Spleen (tissue), 11 donors: ENCODE results near the gene MSANTD4. TPM values are rescaled to one million over a fixed set of nuclear protein-coding genes. Genes with fewer than 3 reads are reported as not detected.

Source experiments
- DNase-seq: peaks from one replicate; pipeline ENCODE4 v3.0.0-alpha.2; 2020
- H3K27ac ChIP-seq, 8 donors: fragments of 200-600 bp; sonication (generic) in 7 of 8; 1 replicate in 4 of 8; 2 replicates in 4 of 8; pipeline versions ENCODE4 v1.5.0 to v1.8.0; 2016 to 2021; ENCODE audit warnings: inconsistent platforms in 4 of 8, mild to moderate bottlenecking in 4 of 8, moderate library complexity in 1 of 8
- H3K27me3 ChIP-seq, 7 donors: fragments of 200-600 bp; sonication (generic) in 6 of 7; replicated peaks in 1 of 7; 1 replicate in 4 of 7; 2 replicates in 3 of 7; pipeline versions ENCODE4 v1.5.0 to v1.8.0; 2016 to 2021; ENCODE audit warnings: inconsistent platforms in 3 of 7, mild to moderate bottlenecking in 1 of 7
- H3K36me3 ChIP-seq, 6 donors: fragments of 200-600 bp; sonication (generic) in 5 of 6; 1 replicate in 4 of 6; 2 replicates in 2 of 6; pipeline versions ENCODE4 v1.5.0 to v1.8.0; 2016 to 2021; ENCODE audit warnings: inconsistent platforms in 2 of 6
- H3K4me1 ChIP-seq, 6 donors: fragments of 200-600 bp; sonication (generic) in 5 of 6; 1 replicate in 3 of 6; 2 replicates in 3 of 6; pipeline versions ENCODE4 v1.5.0 to v1.8.0; 2016 to 2021; ENCODE audit warnings: inconsistent platforms in 3 of 6
- H3K4me3 ChIP-seq, 8 donors: fragments of 200-600 bp; sonication (generic) in 7 of 8; 1 replicate in 4 of 8; 2 replicates in 4 of 8; pipeline versions ENCODE4 v1.5.0 to v1.8.0; 2016 to 2021; ENCODE audit warnings: inconsistent platforms in 4 of 8, mild to moderate bottlenecking in 4 of 8, moderate library complexity in 2 of 8
- H3K9me3 ChIP-seq, 8 donors: fragments of 200-600 bp; sonication (generic) in 7 of 8; 1 replicate in 4 of 8; 2 replicates in 4 of 8; pipeline versions ENCODE4 v1.5.0 to v1.8.0; 2016 to 2021; ENCODE audit warnings: inconsistent platforms in 4 of 8
- POLR2A ChIP-seq, 3 donors: fragments of 450-650 bp; IDR thresholded peaks; one replicate each; pipeline ENCODE4 v1.5.1; 2017; ENCODE audit warnings: antibody characterized with exemption in 3 of 3, mild to moderate bottlenecking in 1 of 3
- POLR2AphosphoS5 ChIP-seq, 3 donors: sonication (generic); formaldehyde crosslinking; IDR thresholded peaks; one replicate each; pipeline ENCODE4 v1.5.1; 2017; ENCODE audit warnings: antibody characterized with exemption in 3 of 3
- WGBS, 5 donors: extraction: QIAGEN DNeasy Blood & Tissue Kit in 3 of 5; methylation state at CpG; one replicate each; pipeline versions ENCODE4 v1.1.5 to v1.1.7; 2013 to 2018; 5-methylcytosine and 5-hydroxymethylcytosine counted together
- intact Hi-C: fragments of 100-400 bp; cut with DNase I; formaldehyde crosslinking; loops from one replicate; pipeline ENCODE4 v1.15.0; 2023; ENCODE audit warnings: low total_unique reads
- polyA plus RNA-seq, 3 donors: library from polyadenylated mRNA; stranded (reverse); fragments of 200-250 nt; gene quantifications; one replicate each; pipeline ENCODE4 v1.2.1, GENCODE V29; 2013
- total RNA-seq, 7 donors: library from RNA; depleted of rRNA in 3 of 7; stranded (reverse); fragments of >200 nt in 3 of 7; fragmentation: NEBNext Ultra II Directional in 4 of 7; extraction: Animal tissue kit (Norgen Biotek cat#: 25700) in 4 of 7; gene quantifications; one replicate each; pipeline versions ENCODE4 v1.1.0 to v1.2.1, GENCODE V29; 2016 to 2021
- TF ChIP-seq, protein P1 (sequence below), 11 experiments: fragments of 200-600 bp in 7 of 11; fragments of 450-650 bp in 4 of 11; sonication (generic) in 4 of 11; IDR thresholded peaks in 8 of 11; conservative IDR thresholded peaks in 3 of 11; 1 replicate in 7 of 11; 2 replicates in 4 of 11; pipeline versions ENCODE4 v1.4.0 to v1.8.0; 2016 to 2021; ENCODE audit warnings: antibody characterized with exemption in 11 of 11, inconsistent platforms in 4 of 11, mild to moderate bottlenecking in 1 of 11
- donor health status: healthy with polysubstance abuse.
- donor health status: DM: no; HTN: no; CAD: no; lungs with moderate emphysema.
- donor health status: DM: no; HTN: no; CAD: no.
- donor health status: Bipolar disorder and iron deficiency.
- donor health status: healthy.
- donor health status: DM: no; HTN: no; CAD: no.
- donor health status: DM: yes; HTN: yes; CAD: no.

The MSANTD4 gene
- total and polyA plus RNA-seq, 10 donors, result 5.5 to 29.5 (median 15.9) TPM

DNA sequence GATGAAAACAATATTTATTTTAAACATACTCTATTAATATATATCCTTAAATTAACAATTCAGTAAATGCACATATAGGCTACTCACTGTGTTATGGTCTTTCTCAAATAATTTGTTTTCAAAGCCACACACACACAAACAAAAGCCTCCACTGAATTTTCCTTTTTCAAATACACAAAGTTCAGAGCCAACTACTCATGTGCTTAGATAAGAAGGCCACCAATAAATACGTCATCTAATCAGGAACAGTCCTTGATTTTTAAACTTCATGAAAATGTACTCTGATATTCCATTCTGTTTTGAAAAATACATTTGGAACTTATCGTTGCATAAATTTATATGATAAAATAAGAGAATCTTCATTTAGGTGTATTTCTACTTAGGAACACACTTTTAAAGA is 29.1 kb upstream of the MSANTD4 start:
- Histone ChIP-seq H3K27ac (no peak overlapping the region), H3K4me3 (no peak overlapping the region), H3K4me1 (no peaks in the 10 kb centered on the region), H3K27me3 (no peaks in the 10 kb centered on the region), H3K36me3 (peaks cover 0 to 6% (median 0%) of the 10 kb centered on the region in 6 donors), H3K9me3 (no peaks in the 10 kb centered on the region)
- TF ChIP-seq POLR2A (IDR thresholded peaks at IDR 0.05), result no peak
- no peak for TF ChIP-seq POLR2AphosphoS5 (IDR thresholded peaks at IDR 0.05)
- TF ChIP-seq, protein P1, sequence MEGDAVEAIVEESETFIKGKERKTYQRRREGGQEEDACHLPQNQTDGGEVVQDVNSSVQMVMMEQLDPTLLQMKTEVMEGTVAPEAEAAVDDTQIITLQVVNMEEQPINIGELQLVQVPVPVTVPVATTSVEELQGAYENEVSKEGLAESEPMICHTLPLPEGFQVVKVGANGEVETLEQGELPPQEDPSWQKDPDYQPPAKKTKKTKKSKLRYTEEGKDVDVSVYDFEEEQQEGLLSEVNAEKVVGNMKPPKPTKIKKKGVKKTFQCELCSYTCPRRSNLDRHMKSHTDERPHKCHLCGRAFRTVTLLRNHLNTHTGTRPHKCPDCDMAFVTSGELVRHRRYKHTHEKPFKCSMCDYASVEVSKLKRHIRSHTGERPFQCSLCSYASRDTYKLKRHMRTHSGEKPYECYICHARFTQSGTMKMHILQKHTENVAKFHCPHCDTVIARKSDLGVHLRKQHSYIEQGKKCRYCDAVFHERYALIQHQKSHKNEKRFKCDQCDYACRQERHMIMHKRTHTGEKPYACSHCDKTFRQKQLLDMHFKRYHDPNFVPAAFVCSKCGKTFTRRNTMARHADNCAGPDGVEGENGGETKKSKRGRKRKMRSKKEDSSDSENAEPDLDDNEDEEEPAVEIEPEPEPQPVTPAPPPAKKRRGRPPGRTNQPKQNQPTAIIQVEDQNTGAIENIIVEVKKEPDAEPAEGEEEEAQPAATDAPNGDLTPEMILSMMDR (IDR thresholded peaks at IDR 0.05 in 8 of 11, conservative IDR thresholded peaks at IDR 0.05 in 3 of 11), result no peak
- intact Hi-C loops, result no loop called here
- WGBS, 5 donors, result 87 to 94% (median 90%) methylated on average over 2 of the region's 2 CpGs
- DNase-seq, result no peak

DNA sequence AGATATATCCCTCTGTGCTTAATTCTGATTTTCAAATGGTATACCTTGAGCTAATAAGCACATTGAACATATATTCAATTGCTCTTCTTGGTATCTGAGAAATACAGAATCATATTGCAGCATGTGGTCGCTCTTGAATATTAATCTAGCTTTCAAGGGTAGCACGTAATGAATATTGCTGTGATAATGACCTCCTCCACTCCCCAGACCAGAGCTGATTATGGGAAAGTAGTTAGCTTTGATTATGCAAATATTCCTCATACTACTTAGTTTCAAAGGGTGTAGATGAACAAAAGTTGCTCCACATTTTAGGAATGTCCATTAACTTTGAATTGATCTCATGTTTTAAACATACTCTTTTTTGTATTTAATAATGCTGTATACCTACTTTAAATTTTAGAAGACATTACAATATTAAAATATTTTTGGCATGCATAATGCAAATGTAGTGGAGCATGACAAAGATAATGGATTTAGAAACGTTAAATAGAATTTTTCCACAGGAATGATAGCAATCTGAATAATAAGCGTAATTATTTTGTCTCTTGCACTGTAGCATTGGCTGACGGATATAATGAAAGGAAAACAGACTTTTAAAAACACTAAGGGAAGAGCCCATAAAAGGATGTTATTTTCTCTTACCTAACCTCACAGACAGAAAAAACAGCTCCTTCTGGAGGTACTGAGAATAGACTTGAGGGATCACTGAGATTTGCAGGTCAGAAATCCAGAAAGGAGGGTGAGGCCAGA is 27.9 kb upstream of the MSANTD4 start:
- no peak overlapping the region for H3K4me3 ChIP-seq
- H3K36me3 ChIP-seq, result peaks cover 0 to 6% (median 0%) of the 10 kb centered on the region in 6 donors
- no peaks in the 10 kb centered on the region for H3K4me1 ChIP-seq
- 84 to 88% (median 85%) methylated on average over 5 of the region's 5 CpGs for WGBS, 5 donors
- intact Hi-C loops, result no loop called here
- H3K9me3 ChIP-seq, result no peaks in the 10 kb centered on the region
- no peak for DNase-seq
- no peak overlapping the region for H3K27ac ChIP-seq
- H3K27me3 ChIP-seq, result no peaks in the 10 kb centered on the region
- TF ChIP-seq POLR2A (IDR thresholded peaks at IDR 0.05), result no peak
- TF ChIP-seq, protein P1 (IDR thresholded peaks at IDR 0.05 in 8 of 11, conservative IDR thresholded peaks at IDR 0.05 in 3 of 11), result no peak
- no peak for TF ChIP-seq POLR2AphosphoS5 (IDR thresholded peaks at IDR 0.05)

DNA sequence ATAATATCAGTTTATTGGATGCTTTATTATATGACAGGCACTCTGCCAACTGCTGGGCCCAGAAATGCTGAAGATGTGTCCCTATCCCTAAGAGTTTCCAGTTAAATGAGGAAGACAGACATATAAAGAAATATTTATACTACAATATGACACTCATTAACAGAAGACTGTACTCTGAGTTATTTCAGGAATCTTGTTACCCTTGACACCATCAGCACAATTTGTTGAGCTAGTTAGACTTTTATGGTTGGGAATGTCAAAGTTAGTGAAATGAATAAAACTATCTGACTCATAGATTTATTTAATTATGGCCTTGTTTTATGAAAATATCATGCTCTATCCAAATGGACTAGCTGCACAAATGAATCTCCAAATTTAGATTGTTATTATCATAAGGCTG is 25.6 kb upstream of the MSANTD4 start:
- Histone ChIP-seq H3K4me1 (no peaks in the 10 kb centered on the region), H3K4me3 (no peak overlapping the region), H3K36me3 (no peaks in the 10 kb centered on the region), H3K27me3 (peaks cover 0 to 4% (median 0%) of the 10 kb centered on the region in 7 donors), H3K27ac (no peak overlapping the region), H3K9me3 (no peaks in the 10 kb centered on the region)
- no peak for DNase-seq
- intact Hi-C loops, result no loop called here
- TF ChIP-seq, protein P1 (IDR thresholded peaks at IDR 0.05 in 8 of 11, conservative IDR thresholded peaks at IDR 0.05 in 3 of 11), result no peak
- TF ChIP-seq POLR2AphosphoS5 (IDR thresholded peaks at IDR 0.05) (no peak), POLR2A (IDR thresholded peaks at IDR 0.05) (no peak)

DNA sequence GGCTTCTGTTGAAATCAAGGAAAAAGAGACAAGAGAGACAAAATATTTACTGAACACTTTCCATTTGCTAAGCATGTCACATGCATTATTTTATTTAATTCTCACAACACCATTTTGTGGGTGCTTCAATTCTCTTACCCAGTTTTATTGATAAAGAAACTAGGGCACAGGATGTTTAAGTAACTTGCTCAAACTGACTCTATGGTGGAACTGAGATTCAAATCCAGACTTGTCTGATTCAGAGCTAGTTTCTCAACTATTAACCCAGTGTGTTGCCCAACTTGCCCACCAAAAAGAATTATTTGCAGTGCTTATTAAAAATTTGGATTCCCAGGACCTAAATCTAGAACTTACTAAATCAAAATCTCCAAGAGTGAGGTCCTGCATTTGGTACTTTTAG is 21.5 kb upstream of the MSANTD4 start:
- Histone ChIP-seq H3K36me3 (no peaks in the 10 kb centered on the region), H3K27ac (no peak overlapping the region), H3K4me3 (no peak overlapping the region), H3K9me3 (no peaks in the 10 kb centered on the region), H3K27me3 (peaks cover 0 to 4% (median 0%) of the 10 kb centered on the region in 7 donors), H3K4me1 (no peaks in the 10 kb centered on the region)
- intact Hi-C loops, result no loop called here
- no peak for DNase-seq
- TF ChIP-seq POLR2AphosphoS5 (IDR thresholded peaks at IDR 0.05) (no peak), POLR2A (IDR thresholded peaks at IDR 0.05) (no peak)
- TF ChIP-seq, protein P1 (IDR thresholded peaks at IDR 0.05 in 8 of 11, conservative IDR thresholded peaks at IDR 0.05 in 3 of 11), result no peak
